ENCODE data around the gene BBS9.

The BBS9 gene

GRCh38 chr7:33589911-33590310 is 460.5 kb downstream of the BBS9 start:
- Histone ChIP-seq H3K9me3 (no peaks in the 10 kb centered on the region), H3K36me3 (no peaks in the 10 kb centered on the region), H3K4me3 (ENCODE audit: low read depth in 1 of 2, low read length in 1 of 2) (no peak overlapping the region), H3K27ac (no peak overlapping the region), H3K4me1 (ENCODE audit: control insufficient read depth in 1 of 2, insufficient read depth in 1 of 2, low read depth in 1 of 2, low read length in 1 of 2) (peaks cover 5 to 32% of the 10 kb centered on the region in 2 experiments), H3K27me3 (no peaks in the 10 kb centered on the region)
- TF ChIP-seq CTCF (IDR thresholded peaks at IDR 0.05), result no peak

- Histone ChIP-seq H3K27ac (no peak overlapping the region), H3K36me3 (no peaks in the 10 kb centered on the region), H3K4me3 (ENCODE audit: low read depth in 1 of 2, low read length in 1 of 2) (no peak overlapping the region), H3K9me3 (no peaks in the 10 kb centered on the region), H3K27me3 (no peaks in the 10 kb centered on the region), H3K4me1 (ENCODE audit: control insufficient read depth in 1 of 2, insufficient read depth in 1 of 2, low read depth in 1 of 2, low read length in 1 of 2) (peaks cover 5 to 32% of the 10 kb centered on the region in 2 experiments)
- no peak for TF ChIP-seq CTCF (IDR thresholded peaks at IDR 0.05)
Observed at GRCh38 chr7:33590916-33591315, 461.6 kb downstream of the BBS9 start.

- Histone ChIP-seq H3K27ac (no peak overlapping the region), H3K36me3 (no peaks in the 10 kb centered on the region), H3K9me3 (no peaks in the 10 kb centered on the region), H3K27me3 (no peaks in the 10 kb centered on the region), H3K4me1 (ENCODE audit: control insufficient read depth in 1 of 2, insufficient read depth in 1 of 2, low read depth in 1 of 2, low read length in 1 of 2) (peaks cover 5 to 32% of the 10 kb centered on the region in 2 experiments), H3K4me3 (ENCODE audit: low read depth in 1 of 2, low read length in 1 of 2) (no peak overlapping the region)
- no peak for TF ChIP-seq CTCF (IDR thresholded peaks at IDR 0.05)
Observed at GRCh38 chr7:33591490-33591889, 462.1 kb downstream of the BBS9 start.

- TF ChIP-seq CTCF (IDR thresholded peaks at IDR 0.05), result no peak
- no peak overlapping the region for H3K4me3 ChIP-seq (ENCODE audit: low read depth in 1 of 2, low read length in 1 of 2)
Observed at GRCh38 chr7:33592718-33593117, 463.4 kb downstream of the BBS9 start.

GRCh38 chr7:33593611-33594010 is 464.2 kb downstream of the BBS9 start:
- no peak for TF ChIP-seq CTCF (IDR thresholded peaks at IDR 0.05)
- Histone ChIP-seq H3K27me3 (no peaks in the 10 kb centered on the region), H3K9me3 (no peaks in the 10 kb centered on the region), H3K4me3 (ENCODE audit: low read depth in 1 of 2, low read length in 1 of 2) (no peak overlapping the region), H3K36me3 (no peaks in the 10 kb centered on the region), H3K27ac (no peak overlapping the region), H3K4me1 (ENCODE audit: control insufficient read depth in 1 of 2, insufficient read depth in 1 of 2, low read depth in 1 of 2, low read length in 1 of 2) (peaks cover 5 to 32% of the 10 kb centered on the region in 2 experiments)

More at GRCh38 chr7:33592718-33593117, 463.4 kb downstream of the BBS9 start:
- no peaks in the 10 kb centered on the region for H3K27me3 ChIP-seq
- peaks cover 5 to 32% of the 10 kb centered on the region in 2 experiments for H3K4me1 ChIP-seq (ENCODE audit: control insufficient read depth in 1 of 2, insufficient read depth in 1 of 2, low read depth in 1 of 2, low read length in 1 of 2)
- peak overlapping the region; percentile 42 for H3K27ac ChIP-seq
- no peaks in the 10 kb centered on the region for H3K36me3 ChIP-seq
- no peaks in the 10 kb centered on the region for H3K9me3 ChIP-seq

- no peaks in the 10 kb centered on the region for H3K36me3 ChIP-seq
- H3K9me3 ChIP-seq, result no peaks in the 10 kb centered on the region
- H3K4me3 ChIP-seq (ENCODE audit: low read depth in 1 of 2, low read length in 1 of 2), result no peak overlapping the region
- H3K27ac ChIP-seq, result no peak overlapping the region
- no peaks in the 10 kb centered on the region for H3K27me3 ChIP-seq
- H3K4me1 ChIP-seq (ENCODE audit: control insufficient read depth in 1 of 2, insufficient read depth in 1 of 2, low read depth in 1 of 2, low read length in 1 of 2), result peaks cover 5 to 23% of the 10 kb centered on the region in 2 experiments
- TF ChIP-seq CTCF (IDR thresholded peaks at IDR 0.05), result no peak
Observed at GRCh38 chr7:33596686-33597085, 467.3 kb downstream of the BBS9 start.
